IMR-90 (cell line): ENCODE data around the gene TOMM7. TPM values are rescaled to one million over a fixed set of nuclear protein-coding genes. Genes with fewer than 3 reads are reported as not detected.

Source experiments
- ATAC-seq: fragments of 200-7000 bp; cut with Tn5 transposase; 2 replicates; pipeline ENCODE4 v1.9.1; 2020; ENCODE audit warnings: low read depth, mild to moderate bottlenecking, moderate library complexity
- BruUV-seq: library from RNA; stranded (reverse); fragments of 400-500 nt; replicated peaks from 2 replicates; lab custom pipeline; 2021; lab: Mats Ljungman, UMichigan
- CTCF ChIA-PET: fragments of 300-600 bp; formaldehyde crosslinking; extraction: SDS; loops from one replicate; lab custom pipeline; 2021; ENCODE audit warnings: antibody characterized with exemption; lab: Yijun Ruan, JAX
- POLR2A ChIA-PET: fragments of 300-600 bp; sonication (Branson Sonifier 250); formaldehyde crosslinking; loops from one replicate; lab custom pipeline; 2022; ENCODE audit warnings: antibody characterized with exemption; ENCODE audit not compliant: unreplicated experiment; lab: Charles Lee
- DNase-seq: peaks from one replicate; pipeline ENCODE4 v3.0.0; 2013
- H2AFZ ChIP-seq: replicated peaks from 2 replicates; pipeline ENCODE3; 2013; ENCODE audit warnings: low read length, mild to moderate bottlenecking; ENCODE audit not compliant: poor library complexity
- H2AK5ac ChIP-seq: 2 replicates; pipeline ENCODE4 v1.6.1; 2013; ENCODE audit warnings: low read depth, low read length, inconsistent platforms
- H2AK9ac ChIP-seq: replicated peaks from 2 replicates; pipeline ENCODE3; 2013; ENCODE audit warnings: mild to moderate bottlenecking, low read depth, low read length, moderate library complexity; ENCODE audit not compliant: poor library complexity
- H2BK120ac ChIP-seq: 2 replicates; pipeline ENCODE4 v1.6.1; 2013; ENCODE audit warnings: low read depth, low read length, inconsistent platforms
- H2BK15ac ChIP-seq: 3 replicates; pipeline ENCODE4 v1.6.1; 2013; ENCODE audit warnings: low read depth, low read length, inconsistent platforms
- H2BK20ac ChIP-seq: 2 replicates; pipeline ENCODE4 v1.6.1; 2013; ENCODE audit warnings: low read depth, mild to moderate bottlenecking, inconsistent platforms, low read length, moderate library complexity
- H2BK5ac ChIP-seq: 2 replicates; pipeline ENCODE4 v1.6.1; 2013; ENCODE audit warnings: mild to moderate bottlenecking, low read depth, low read length, inconsistent platforms; ENCODE audit not compliant: poor library complexity, severe bottlenecking
- H3K14ac ChIP-seq: replicated peaks from 2 replicates; pipeline ENCODE4 v1.6.1; 2013; ENCODE audit warnings: low read depth, low read length, inconsistent platforms
- H3K18ac ChIP-seq: 2 replicates; pipeline ENCODE4 v1.6.1; 2013; ENCODE audit warnings: low read depth, low read length, control low read depth
- H3K23ac ChIP-seq: 2 replicates; pipeline ENCODE4 v1.6.1; 2013; ENCODE audit warnings: low read depth, low read length, inconsistent platforms
- H3K27ac ChIP-seq: 2 replicates; pipeline ENCODE4 v1.5.1; 2013; ENCODE audit warnings: mild to moderate bottlenecking, control low read depth, low read length; ENCODE audit not compliant: insufficient read depth
- H3K27me3 ChIP-seq: 2 replicates; pipeline ENCODE4 v1.6.1; 2013; ENCODE audit warnings: low read length; ENCODE audit not compliant: control insufficient read depth, insufficient read depth
- H3K36me3 ChIP-seq: 2 replicates; pipeline ENCODE4 v1.6.1; 2013; ENCODE audit warnings: low read length, mixed read lengths; ENCODE audit not compliant: control insufficient read depth, insufficient read depth
- H3K4ac ChIP-seq: 2 replicates; pipeline ENCODE4 v1.6.1; 2013; ENCODE audit warnings: low read depth, low read length, inconsistent platforms
- H3K4me1 ChIP-seq: 2 replicates; pipeline ENCODE4 v1.6.1; 2013; ENCODE audit warnings: low read length, mixed read lengths; ENCODE audit not compliant: control insufficient read depth, insufficient read depth
- H3K4me2 ChIP-seq: 2 replicates; pipeline ENCODE4 v1.6.1; 2013; ENCODE audit warnings: low read depth, mild to moderate bottlenecking, control low read depth, low read length, moderate library complexity
- H3K4me3 ChIP-seq: 2 replicates; pipeline ENCODE4 v1.5.1; 2013; ENCODE audit warnings: low read depth, mild to moderate bottlenecking, control low read depth, low read length, moderate library complexity; ENCODE audit not compliant: insufficient read depth
- H3K56ac ChIP-seq: 2 replicates; pipeline ENCODE4 v1.6.1; 2013; ENCODE audit warnings: low read length, inconsistent platforms; ENCODE audit not compliant: insufficient read depth; ENCODE audit errors: extremely low read depth
- H3K79me1 ChIP-seq, 2 experiments: 2 replicates each; pipeline ENCODE4 v1.6.1; 2013; ENCODE audit warnings: low read length in 2 of 2, inconsistent platforms in 1 of 2, low read depth in 1 of 2
- H3K9ac ChIP-seq: 2 replicates; pipeline ENCODE4 v1.6.1; 2013; ENCODE audit warnings: low read depth, low read length, control low read depth
- H3K9me1 ChIP-seq: 2 replicates; pipeline ENCODE4 v1.6.1; 2013; ENCODE audit warnings: low read length, inconsistent platforms; ENCODE audit not compliant: insufficient read depth
- H3K9me3 ChIP-seq: 2 replicates; pipeline ENCODE4 v1.6.1; 2013; ENCODE audit warnings: low read length; ENCODE audit not compliant: control insufficient read depth, insufficient read depth
- H4K20me1 ChIP-seq: 2 replicates; pipeline ENCODE4 v1.6.1; 2013; ENCODE audit warnings: low read length, inconsistent platforms; ENCODE audit not compliant: insufficient read depth
- H4K5ac ChIP-seq: 2 replicates; pipeline ENCODE4 v1.6.1; 2013; ENCODE audit warnings: mild to moderate bottlenecking, low read depth, low read length, control low read depth
- H4K8ac ChIP-seq, 2 experiments: 2 replicates each; pipeline ENCODE4 v1.6.1; 2013; ENCODE audit warnings: low read depth in 2 of 2, low read length in 2 of 2, control low read depth in 1 of 2, inconsistent platforms in 1 of 2
- H4K91ac ChIP-seq: 2 replicates; pipeline ENCODE4 v1.6.1; 2013; ENCODE audit warnings: low read depth, low read length, inconsistent platforms; ENCODE audit not compliant: insufficient read depth
- BHLHE40 ChIP-seq: fragments of 150-350 bp; IDR thresholded peaks from 2 replicates; pipeline ENCODE4 v1.6.1; 2016; ENCODE audit warnings: mild to moderate bottlenecking, low read depth, low read length
- CEBPB ChIP-seq: IDR thresholded peaks from 2 replicates; pipeline ENCODE4 v1.6.1; 2012; ENCODE audit warnings: low read depth, low read length, improper control_type of control experiment
- CHD1 ChIP-seq: IDR thresholded peaks from 2 replicates; pipeline ENCODE4 v1.6.1; 2012; ENCODE audit warnings: low read depth, low read length, improper control_type of control experiment
- FOS ChIP-seq: fragments of 150-350 bp; IDR thresholded peaks from 2 replicates; pipeline ENCODE4 v1.6.1; 2016; ENCODE audit warnings: low read depth, low read length
- MAFK ChIP-seq: IDR thresholded peaks from 2 replicates; pipeline ENCODE4 v1.6.1; 2012; ENCODE audit warnings: low read depth, low read length, improper control_type of control experiment
- MAZ ChIP-seq: IDR thresholded peaks from 2 replicates; pipeline ENCODE4 v1.6.1; 2012; ENCODE audit warnings: low read depth, mild to moderate bottlenecking, low read length, improper control_type of control experiment, moderate library complexity, borderline replicate concordance
- MXI1 ChIP-seq: IDR thresholded peaks from 2 replicates; pipeline ENCODE4 v1.6.1; 2012; ENCODE audit warnings: low read depth, mild to moderate bottlenecking, low read length, moderate library complexity, borderline replicate concordance
- NFE2L2 ChIP-seq: fragments of 150-350 bp; IDR thresholded peaks from 2 replicates; pipeline ENCODE4 v1.6.1; 2016; ENCODE audit warnings: low read depth, mild to moderate bottlenecking, low read length
- POLR2A ChIP-seq: IDR thresholded peaks from 2 replicates; pipeline ENCODE4 v1.6.1; 2012; ENCODE audit warnings: mild to moderate bottlenecking, low read depth, low read length
- RAD21 ChIP-seq: IDR thresholded peaks from 2 replicates; pipeline ENCODE4 v1.6.1; 2012; ENCODE audit warnings: low read length, improper control_type of control experiment
- RCOR1 ChIP-seq: IDR thresholded peaks from 2 replicates; pipeline ENCODE4 v1.6.1; 2012; ENCODE audit warnings: mild to moderate bottlenecking, low read length, improper control_type of control experiment; ENCODE audit not compliant: insufficient replicate concordance
- RFX5 ChIP-seq: IDR thresholded peaks from 2 replicates; pipeline ENCODE4 v1.8.0; 2012; ENCODE audit warnings: low read depth, mild to moderate bottlenecking, low read length, moderate library complexity
- SMC3 ChIP-seq: fragments of 150-350 bp; IDR thresholded peaks from 2 replicates; pipeline ENCODE4 v1.6.1; 2016; ENCODE audit warnings: low read depth, mild to moderate bottlenecking, antibody characterized with exemption, low read length, moderate library complexity
- WGBS, 2 experiments: methylation state at CpG; one replicate each; pipeline versions ENCODE4 v1.1.5 to v1.1.7; 2013; ENCODE audit warnings: missing lambda C conversion rate in 2 of 2; ENCODE audit not compliant: insufficient read length in 1 of 2; ENCODE audit errors: extremely low coverage in 2 of 2; 5-methylcytosine and 5-hydroxymethylcytosine counted together
- dilution Hi-C: fragments of 300-500 bp; cut with HindIII; formaldehyde crosslinking; loops from one replicate; pipeline ENCODE4 v1.14.3; 2018; ENCODE audit warnings: low sequenced_read_pairs; ENCODE audit not compliant: unreplicated experiment
- in situ Hi-C: fragments of 300-500 bp; cut with MboI; formaldehyde crosslinking; loops from 3 replicates; pipeline ENCODE4 v1.14.3; 2019; ENCODE audit warnings: low sequenced_read_pairs, inconsistent platforms, mixed read lengths
- intact Hi-C: fragments of 100-400 bp; cut with micrococcal nuclease; formaldehyde crosslinking; loops from 2 replicates; pipeline ENCODE4 v1.10.0; 2022
- polyA plus RNA-seq, 3 experiments: library from polyadenylated mRNA; depleted of rRNA; stranded (reverse); fragments of >200 nt; gene quantifications; 2 replicates each; pipeline ENCODE4 v1.2.3, GENCODE V29; 2012; ENCODE audit warnings: low replicate concordance in 1 of 3
- total RNA-seq: library from RNA; depleted of rRNA; stranded (reverse); fragments of >200 nt; gene quantifications from 2 replicates; pipeline ENCODE4 v1.2.3, GENCODE V29; 2012
- TF ChIP-seq, protein P1 (sequence below): conservative IDR thresholded peaks from 2 replicates; pipeline ENCODE4 v1.5.1; 2012; ENCODE audit warnings: mild to moderate bottlenecking, low read depth, low read length, improper control_type of control experiment
- TF ChIP-seq, protein P2 (sequence below): fragments of 150-350 bp; IDR thresholded peaks from 2 replicates; pipeline ENCODE4 v1.6.1; 2017; ENCODE audit warnings: mild to moderate bottlenecking, antibody characterized with exemption, low read length, low read depth
- TF ChIP-seq, protein P3 (sequence below): fragments of 150-350 bp; IDR thresholded peaks from 2 replicates; pipeline ENCODE4 v1.6.1; 2016; ENCODE audit warnings: low read depth, mild to moderate bottlenecking, low read length, moderate library complexity, borderline replicate concordance

The TOMM7 gene
- total and polyA plus RNA-seq, 2 of the 4 experiments (the other 2 are of a cell fraction), result 67.2 to 727 TPM

DNA sequence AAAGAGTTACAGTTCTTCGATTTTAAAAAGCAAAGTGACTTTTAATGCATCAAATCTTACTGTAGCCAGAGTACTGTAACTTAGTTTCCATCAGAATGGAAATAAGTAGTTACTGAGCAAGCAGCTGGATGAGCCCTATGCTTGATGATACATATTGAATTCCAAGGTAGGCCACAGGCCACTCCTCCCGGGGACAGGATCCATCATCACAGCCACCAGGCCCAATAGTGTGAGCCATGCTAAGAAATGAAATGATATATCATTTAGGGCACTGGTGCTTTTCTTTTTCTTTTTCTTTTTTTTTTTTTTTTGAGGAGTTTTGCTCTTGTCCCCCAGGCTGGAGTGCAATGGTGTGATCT is 42.9 kb upstream of the TOMM7 start:
- Histone ChIP-seq H3K4me3 (no peak overlapping the region), H3K23ac (peak overlapping the region; percentile 85; the same call in 1 of the 2 replicates), H4K5ac (peak overlapping the region; percentile 24; the same call in 1 of the 2 replicates), H3K4me1 (peaks cover 25% of the 10 kb centered on the region), H2BK15ac (peak overlapping the region; percentile 91; the same call in 2 of the 3 replicates), H2AK9ac (no peak overlapping the region), H3K56ac (0 out of 2 replicates have a peak overlapping the region, but pooled peaks have one; percentile 27), H4K8ac (peak overlapping the region; percentile 63 to 70; a peak in 3 of 4 replicates), H3K18ac (peak overlapping the region; percentile 36; the same call in 1 of the 2 replicates), H2BK5ac (peak overlapping the region; percentile 90), H3K27ac (peak overlapping the region; percentile 49; the same call in 1 of the 2 replicates), H3K4me2 (no peak overlapping the region), H2BK20ac (peak overlapping the region; percentile 92; the same call in 1 of the 2 replicates), H2BK120ac (peak overlapping the region; percentile 88), H3K27me3 (no peaks in the 10 kb centered on the region), H2AK5ac (peak overlapping the region; percentile 49; the same call in 1 of the 2 replicates), H4K20me1 (no peaks in the 10 kb centered on the region), H3K14ac (peak overlapping the region; percentile 59), H2AFZ (no peak overlapping the region), H3K4ac (peak overlapping the region; percentile 81), H4K91ac (peak overlapping the region; percentile 87), H3K79me1 (peaks cover 4 to 60% of the 10 kb centered on the region in 2 experiments; a peak in 3 of 4 replicates), H3K36me3 (peaks cover 3% of the 10 kb centered on the region; the same call in 1 of the 2 replicates), H3K9me1 (peaks cover 33% of the 10 kb centered on the region), H3K9me3 (no peaks in the 10 kb centered on the region), H3K9ac (no peak overlapping the region)
- TF ChIP-seq, protein P1, sequence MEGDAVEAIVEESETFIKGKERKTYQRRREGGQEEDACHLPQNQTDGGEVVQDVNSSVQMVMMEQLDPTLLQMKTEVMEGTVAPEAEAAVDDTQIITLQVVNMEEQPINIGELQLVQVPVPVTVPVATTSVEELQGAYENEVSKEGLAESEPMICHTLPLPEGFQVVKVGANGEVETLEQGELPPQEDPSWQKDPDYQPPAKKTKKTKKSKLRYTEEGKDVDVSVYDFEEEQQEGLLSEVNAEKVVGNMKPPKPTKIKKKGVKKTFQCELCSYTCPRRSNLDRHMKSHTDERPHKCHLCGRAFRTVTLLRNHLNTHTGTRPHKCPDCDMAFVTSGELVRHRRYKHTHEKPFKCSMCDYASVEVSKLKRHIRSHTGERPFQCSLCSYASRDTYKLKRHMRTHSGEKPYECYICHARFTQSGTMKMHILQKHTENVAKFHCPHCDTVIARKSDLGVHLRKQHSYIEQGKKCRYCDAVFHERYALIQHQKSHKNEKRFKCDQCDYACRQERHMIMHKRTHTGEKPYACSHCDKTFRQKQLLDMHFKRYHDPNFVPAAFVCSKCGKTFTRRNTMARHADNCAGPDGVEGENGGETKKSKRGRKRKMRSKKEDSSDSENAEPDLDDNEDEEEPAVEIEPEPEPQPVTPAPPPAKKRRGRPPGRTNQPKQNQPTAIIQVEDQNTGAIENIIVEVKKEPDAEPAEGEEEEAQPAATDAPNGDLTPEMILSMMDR, result no peak
- TF ChIP-seq MAZ (no peak), CHD1 (no peak), FOS (no peak), CEBPB (no peak), BHLHE40 (no peak), RFX5 (no peak), MXI1 (no peak), RCOR1 (no peak), POLR2A (no peak), RAD21 (no peak), MAFK (no peak), SMC3 (no peak), NFE2L2 (no peak)
- TF ChIP-seq, protein P2, sequence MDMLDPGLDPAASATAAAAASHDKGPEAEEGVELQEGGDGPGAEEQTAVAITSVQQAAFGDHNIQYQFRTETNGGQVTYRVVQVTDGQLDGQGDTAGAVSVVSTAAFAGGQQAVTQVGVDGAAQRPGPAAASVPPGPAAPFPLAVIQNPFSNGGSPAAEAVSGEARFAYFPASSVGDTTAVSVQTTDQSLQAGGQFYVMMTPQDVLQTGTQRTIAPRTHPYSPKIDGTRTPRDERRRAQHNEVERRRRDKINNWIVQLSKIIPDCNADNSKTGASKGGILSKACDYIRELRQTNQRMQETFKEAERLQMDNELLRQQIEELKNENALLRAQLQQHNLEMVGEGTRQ, result no peak
- TF ChIP-seq, protein P3, sequence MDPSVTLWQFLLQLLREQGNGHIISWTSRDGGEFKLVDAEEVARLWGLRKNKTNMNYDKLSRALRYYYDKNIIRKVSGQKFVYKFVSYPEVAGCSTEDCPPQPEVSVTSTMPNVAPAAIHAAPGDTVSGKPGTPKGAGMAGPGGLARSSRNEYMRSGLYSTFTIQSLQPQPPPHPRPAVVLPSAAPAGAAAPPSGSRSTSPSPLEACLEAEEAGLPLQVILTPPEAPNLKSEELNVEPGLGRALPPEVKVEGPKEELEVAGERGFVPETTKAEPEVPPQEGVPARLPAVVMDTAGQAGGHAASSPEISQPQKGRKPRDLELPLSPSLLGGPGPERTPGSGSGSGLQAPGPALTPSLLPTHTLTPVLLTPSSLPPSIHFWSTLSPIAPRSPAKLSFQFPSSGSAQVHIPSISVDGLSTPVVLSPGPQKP, result no peak
- dilution Hi-C loops (no loop called here), in situ Hi-C loops (no loop called here), intact Hi-C loops (loop anchor here (5.0 kb wide), 1 partner anchor 67 kb away; no protein-coding TSS in a partner anchor)
- DNase-seq, result peak; percentile 32
- ATAC-seq, result no peak
- no CpG with 5 or more reads among the region's 2 CpGs for WGBS, 2 experiments
- CTCF ChIA-PET, result no interaction called here
- POLR2A ChIA-PET, result interaction anchor here (0.5 to 0.7 kb wide), 2 partner anchors 20 to 303 kb away, joined by 9 to 10 read pairs; no protein-coding TSS in a partner anchor
- no TSS peak for BruUV-seq
